NT2/D1 (cell line): ENCODE data around the gene PKP1.

Experiments
- YY1 ChIP-seq: IDR thresholded peaks from 2 replicates; pipeline ENCODE4 v1.6.1; 2011; ENCODE audit not compliant: insufficient read length, insufficient read depth
- ZNF274 ChIP-seq: IDR thresholded peaks from 2 replicates; pipeline ENCODE4 v1.6.1; 2011; ENCODE audit warnings: mild to moderate bottlenecking, low read depth, low read length

DNA sequence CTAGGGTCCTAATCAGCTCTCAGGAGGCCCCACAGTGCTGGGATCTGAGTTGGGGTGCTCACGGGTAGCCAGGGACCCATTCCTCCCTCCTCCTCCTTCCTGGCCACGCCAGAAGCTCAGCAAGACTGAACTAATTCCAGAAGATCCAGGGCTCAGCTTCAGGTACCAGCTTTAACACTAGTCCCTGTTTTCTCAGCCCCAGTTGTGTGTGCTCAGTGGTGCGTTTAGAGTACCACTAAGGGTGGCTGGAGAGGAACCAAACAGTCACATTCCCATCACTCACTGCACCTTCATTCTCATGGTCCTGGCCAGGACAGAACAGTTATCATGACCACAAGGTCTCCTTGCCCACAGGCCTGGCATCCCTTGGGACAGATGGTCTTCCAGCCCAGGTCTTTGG, 20.8 kb downstream of the PKP1 start:
- TF ChIP-seq ZNF274 (no peak), YY1 (no peak)
